Prostate gland (tissue), 2 donors: ENCODE results near the gene FGF22.

Experiments used
- CTCF ChIP-seq, 4 experiments: fragments of 200-600 bp in 2 of 4; fragments of 450-650 bp in 2 of 4; sonication (generic) in 2 of 4; IDR thresholded peaks; 1 replicate in 3 of 4; 2 replicates in 1 of 4; pipeline ENCODE4 v1.5.1; 2016 to 2019; ENCODE audit warnings: antibody characterized with exemption in 4 of 4, mild to moderate bottlenecking in 2 of 4, moderate library complexity in 2 of 4
- POLR2AphosphoS5 ChIP-seq: sonication (generic); formaldehyde crosslinking; IDR thresholded peaks from one replicate; pipeline ENCODE4 v1.6.1; 2017; ENCODE audit warnings: antibody characterized with exemption

- no peak for TF ChIP-seq CTCF (IDR thresholded peaks at IDR 0.05)
- TF ChIP-seq POLR2AphosphoS5 = no peak
These were observed 36.8 kb downstream of the FGF22 start, which contains the start of gene FSTL3 for GRCh38 chr19:676339-677105.
